Panc1 (cell line): Measurements from ENCODE around the gene TRAPPC14. TPM values are rescaled to one million over a fixed set of nuclear protein-coding genes. Genes with fewer than 3 reads are reported as not detected.
A peak's percentile ranks its signal among the peaks of the same experiment; 100 is the strongest.

Source experiments
- ATAC-seq: fragments of 200-7000 bp; cut with Tn5 transposase; 2 replicates; pipeline ENCODE4 v1.9.1; 2020; ENCODE audit warnings: mild to moderate bottlenecking, moderate library complexity
- BruUV-seq: library from RNA; stranded (reverse); fragments of 400-500 nt; replicated peaks from 2 replicates; lab custom pipeline; 2021; lab: Mats Ljungman, UMichigan
- CTCF ChIA-PET: fragments of 300-600 bp; sonication (Branson Sonifier 250); formaldehyde crosslinking; loops from one replicate; lab custom pipeline; 2022; ENCODE audit warnings: antibody characterized with exemption; lab: Charles Lee
- POLR2A ChIA-PET: fragments of 300-600 bp; sonication (Branson Sonifier 250); formaldehyde crosslinking; loops from one replicate; lab custom pipeline; 2022; ENCODE audit warnings: antibody characterized with exemption; lab: Charles Lee
- DNase-seq: peaks from one replicate; pipeline ENCODE4 v3.0.0-alpha.2; 2010; ENCODE audit warnings: low read depth, low spot score
- H3K27ac ChIP-seq: 2 replicates; pipeline ENCODE4 v1.5.1; 2011; ENCODE audit warnings: mild to moderate bottlenecking, low read length, inconsistent platforms
- H3K27me3 ChIP-seq: fragments of 200-500 bp; sonication (Bioruptor generic); 2 replicates; pipeline ENCODE4 v1.6.0; 2014; ENCODE audit warnings: low read length, inconsistent platforms; ENCODE audit not compliant: control insufficient read depth, insufficient read depth
- H3K36me3 ChIP-seq: fragments of 200-500 bp; sonication (Bioruptor generic); 2 replicates; pipeline ENCODE4 v1.5.1; 2014; ENCODE audit warnings: inconsistent platforms, mild to moderate bottlenecking, low read length, moderate library complexity; ENCODE audit not compliant: control insufficient read depth, insufficient read depth
- H3K4me1 ChIP-seq: 2 replicates; pipeline ENCODE4 v1.5.1; 2011; ENCODE audit warnings: inconsistent platforms, mild to moderate bottlenecking, low read length, moderate library complexity; ENCODE audit not compliant: control insufficient read depth, insufficient read depth
- H3K4me3 ChIP-seq, 2 experiments: 2 replicates each; pipeline ENCODE4 v1.5.1; 2011 to 2012; ENCODE audit warnings: low read depth in 2 of 2, low read length in 2 of 2, mild to moderate bottlenecking in 2 of 2, inconsistent platforms in 1 of 2, moderate library complexity in 1 of 2
- H3K9me3 ChIP-seq: fragments of 200-500 bp; sonication (Bioruptor generic); 2 replicates; pipeline ENCODE4 v1.5.1; 2014; ENCODE audit warnings: low read depth, mild to moderate bottlenecking, inconsistent platforms, low read length, moderate library complexity; ENCODE audit not compliant: control insufficient read depth, insufficient read depth
- POLR2AphosphoS5 ChIP-seq: IDR thresholded peaks from 2 replicates; pipeline ENCODE4 v1.6.1; 2012; ENCODE audit warnings: mild to moderate bottlenecking, low read depth, low read length, moderate library complexity
- SIN3A ChIP-seq: IDR thresholded peaks from 2 replicates; pipeline ENCODE4 v1.6.1; 2012; ENCODE audit warnings: low read depth, mild to moderate bottlenecking, low read length, moderate library complexity, borderline replicate concordance; ENCODE audit not compliant: insufficient read depth
- TCF7L2 ChIP-seq: IDR thresholded peaks from 2 replicates; pipeline ENCODE4 v1.6.1; 2011; ENCODE audit warnings: mild to moderate bottlenecking, low read depth, low read length, inconsistent platforms
- in situ Hi-C: cut with HindIII; loops from 2 replicates; pipeline ENCODE4 v1.10.0; 2016; ENCODE audit warnings: low sequenced_read_pairs, low pct_unique_long_range_greater_than_20kb
- intact Hi-C: fragments of 100-400 bp; cut with micrococcal nuclease; formaldehyde crosslinking; loops from one replicate; pipeline ENCODE4 v1.10.0; 2022; ENCODE audit not compliant: unreplicated experiment
- total RNA-seq: library from RNA; stranded (reverse); gene quantifications from one replicate; pipeline ENCODE4 v1.2.1, GENCODE V29; 2021; ENCODE audit not compliant: unreplicated experiment
- TF ChIP-seq, protein P1 (sequence below): fragments of 450-650 bp; IDR thresholded peaks from 2 replicates; pipeline ENCODE4 v1.5.1; 2017; ENCODE audit warnings: mild to moderate bottlenecking
- TF ChIP-seq, protein P2 (sequence below), 2 experiments: IDR thresholded peaks; 2 replicates each; pipeline ENCODE4 v1.6.1; 2011 to 2012; ENCODE audit warnings: low read depth in 2 of 2, control low read depth in 1 of 2, low read length in 1 of 2, mild to moderate bottlenecking in 1 of 2, moderate library complexity in 1 of 2; ENCODE audit not compliant: insufficient read depth in 1 of 2

The TRAPPC14 gene
- total RNA-seq, 1 experiment from 2014 or later: 33.2 TPM

DNA sequence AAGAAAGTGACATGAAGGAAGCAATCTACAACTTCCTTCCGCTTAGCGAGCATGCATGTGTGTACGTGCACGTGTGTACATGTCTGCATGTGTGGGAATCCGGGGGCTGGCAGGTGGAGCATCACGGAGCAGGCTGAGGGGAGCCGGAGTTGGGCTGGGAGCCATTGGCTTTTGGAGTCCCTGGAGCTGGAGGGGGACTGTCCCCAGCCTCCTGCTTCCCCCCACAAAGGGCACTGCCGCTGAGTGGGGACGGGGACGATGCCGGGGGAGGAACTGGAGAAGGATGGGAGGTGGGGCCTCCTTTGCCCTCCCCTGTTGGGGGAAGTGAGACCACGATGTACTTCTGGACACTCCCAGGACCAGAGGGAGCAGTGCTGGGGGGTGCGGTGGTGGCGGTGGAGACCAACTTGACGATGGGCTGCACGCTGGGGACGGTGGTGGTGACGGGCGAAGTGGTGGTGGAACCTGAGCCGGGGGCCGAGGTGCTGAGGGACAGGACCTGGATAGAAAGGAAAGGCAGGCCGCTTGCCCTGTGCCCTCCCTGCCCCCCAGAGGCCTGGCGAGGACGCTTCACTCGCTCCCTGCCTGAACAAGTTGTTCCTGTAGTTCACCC lies 51.3 kb downstream of the TRAPPC14 start:
- peak; percentile 2; the same call in 1 of the 2 replicates for ATAC-seq
- Histone ChIP-seq H3K9me3 (no peaks in the 10 kb centered on the region), H3K4me3 (no peak overlapping the region), H3K4me1 (peaks cover 5% of the 10 kb centered on the region), H3K27ac (no peak overlapping the region), H3K27me3 (no peaks in the 10 kb centered on the region), H3K36me3 (no peaks in the 10 kb centered on the region)
- in situ Hi-C loops: no loop called here
- CTCF ChIA-PET: interaction anchor here (0.5 kb wide), 1 partner anchor 27 kb away, joined by 5 read pairs; no protein-coding TSS in a partner anchor
- TSS peak; percentile 94 for BruUV-seq
- DNase-seq: no peak
- intact Hi-C loops: no loop called here
- POLR2A ChIA-PET: no interaction called here
- TF ChIP-seq, protein P1, sequence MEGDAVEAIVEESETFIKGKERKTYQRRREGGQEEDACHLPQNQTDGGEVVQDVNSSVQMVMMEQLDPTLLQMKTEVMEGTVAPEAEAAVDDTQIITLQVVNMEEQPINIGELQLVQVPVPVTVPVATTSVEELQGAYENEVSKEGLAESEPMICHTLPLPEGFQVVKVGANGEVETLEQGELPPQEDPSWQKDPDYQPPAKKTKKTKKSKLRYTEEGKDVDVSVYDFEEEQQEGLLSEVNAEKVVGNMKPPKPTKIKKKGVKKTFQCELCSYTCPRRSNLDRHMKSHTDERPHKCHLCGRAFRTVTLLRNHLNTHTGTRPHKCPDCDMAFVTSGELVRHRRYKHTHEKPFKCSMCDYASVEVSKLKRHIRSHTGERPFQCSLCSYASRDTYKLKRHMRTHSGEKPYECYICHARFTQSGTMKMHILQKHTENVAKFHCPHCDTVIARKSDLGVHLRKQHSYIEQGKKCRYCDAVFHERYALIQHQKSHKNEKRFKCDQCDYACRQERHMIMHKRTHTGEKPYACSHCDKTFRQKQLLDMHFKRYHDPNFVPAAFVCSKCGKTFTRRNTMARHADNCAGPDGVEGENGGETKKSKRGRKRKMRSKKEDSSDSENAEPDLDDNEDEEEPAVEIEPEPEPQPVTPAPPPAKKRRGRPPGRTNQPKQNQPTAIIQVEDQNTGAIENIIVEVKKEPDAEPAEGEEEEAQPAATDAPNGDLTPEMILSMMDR: no peak
- TF ChIP-seq POLR2AphosphoS5 (no peak; the same call in 1 of the 2 replicates), SIN3A (no peak), TCF7L2 (no peak)
- TF ChIP-seq, protein P2, sequence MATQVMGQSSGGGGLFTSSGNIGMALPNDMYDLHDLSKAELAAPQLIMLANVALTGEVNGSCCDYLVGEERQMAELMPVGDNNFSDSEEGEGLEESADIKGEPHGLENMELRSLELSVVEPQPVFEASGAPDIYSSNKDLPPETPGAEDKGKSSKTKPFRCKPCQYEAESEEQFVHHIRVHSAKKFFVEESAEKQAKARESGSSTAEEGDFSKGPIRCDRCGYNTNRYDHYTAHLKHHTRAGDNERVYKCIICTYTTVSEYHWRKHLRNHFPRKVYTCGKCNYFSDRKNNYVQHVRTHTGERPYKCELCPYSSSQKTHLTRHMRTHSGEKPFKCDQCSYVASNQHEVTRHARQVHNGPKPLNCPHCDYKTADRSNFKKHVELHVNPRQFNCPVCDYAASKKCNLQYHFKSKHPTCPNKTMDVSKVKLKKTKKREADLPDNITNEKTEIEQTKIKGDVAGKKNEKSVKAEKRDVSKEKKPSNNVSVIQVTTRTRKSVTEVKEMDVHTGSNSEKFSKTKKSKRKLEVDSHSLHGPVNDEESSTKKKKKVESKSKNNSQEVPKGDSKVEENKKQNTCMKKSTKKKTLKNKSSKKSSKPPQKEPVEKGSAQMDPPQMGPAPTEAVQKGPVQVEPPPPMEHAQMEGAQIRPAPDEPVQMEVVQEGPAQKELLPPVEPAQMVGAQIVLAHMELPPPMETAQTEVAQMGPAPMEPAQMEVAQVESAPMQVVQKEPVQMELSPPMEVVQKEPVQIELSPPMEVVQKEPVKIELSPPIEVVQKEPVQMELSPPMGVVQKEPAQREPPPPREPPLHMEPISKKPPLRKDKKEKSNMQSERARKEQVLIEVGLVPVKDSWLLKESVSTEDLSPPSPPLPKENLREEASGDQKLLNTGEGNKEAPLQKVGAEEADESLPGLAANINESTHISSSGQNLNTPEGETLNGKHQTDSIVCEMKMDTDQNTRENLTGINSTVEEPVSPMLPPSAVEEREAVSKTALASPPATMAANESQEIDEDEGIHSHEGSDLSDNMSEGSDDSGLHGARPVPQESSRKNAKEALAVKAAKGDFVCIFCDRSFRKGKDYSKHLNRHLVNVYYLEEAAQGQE (IDR thresholded peaks at IDR 0.05; ENCODE audit: insufficient read depth in 1 of 2, low read depth in 2 of 2, low read length in 1 of 2): no peak

DNA sequence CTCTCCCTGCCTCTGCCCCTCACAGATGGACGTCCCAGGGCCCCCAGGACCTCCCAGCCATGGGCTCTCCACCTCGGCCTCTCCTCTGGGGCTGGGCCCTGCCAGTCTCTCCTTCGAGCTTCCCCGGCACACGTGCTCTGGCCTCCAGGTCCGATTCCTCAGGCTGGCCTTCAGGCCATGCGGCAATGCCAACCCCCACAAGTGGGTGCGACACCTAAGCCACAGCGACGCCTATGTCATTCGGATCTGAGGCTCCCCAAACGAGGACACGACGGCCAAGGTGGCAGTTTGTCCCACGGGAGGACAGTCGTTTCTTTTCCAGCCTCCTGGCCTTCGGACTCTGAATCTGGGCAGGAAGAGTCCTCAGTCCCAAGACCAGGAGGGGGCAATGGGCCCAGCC lies 51.9 kb downstream of the TRAPPC14 start:
- ChIA-PET CTCF (no interaction called here), POLR2A (no interaction called here)
- TF ChIP-seq SIN3A: no peak
- no peaks in the 10 kb centered on the region; the same call in 1 of the 2 replicates for H3K36me3 ChIP-seq
- H3K4me1 ChIP-seq: peaks cover 5% of the 10 kb centered on the region
- DNase-seq: no peak
- no peak overlapping the region for H3K4me3 ChIP-seq
- in situ Hi-C loops (no loop called here), intact Hi-C loops (no loop called here)
- no TSS peak for BruUV-seq
- H3K27me3 ChIP-seq: no peaks in the 10 kb centered on the region
- no peak overlapping the region for H3K27ac ChIP-seq
- no peak for ATAC-seq
- H3K9me3 ChIP-seq: no peaks in the 10 kb centered on the region

DNA sequence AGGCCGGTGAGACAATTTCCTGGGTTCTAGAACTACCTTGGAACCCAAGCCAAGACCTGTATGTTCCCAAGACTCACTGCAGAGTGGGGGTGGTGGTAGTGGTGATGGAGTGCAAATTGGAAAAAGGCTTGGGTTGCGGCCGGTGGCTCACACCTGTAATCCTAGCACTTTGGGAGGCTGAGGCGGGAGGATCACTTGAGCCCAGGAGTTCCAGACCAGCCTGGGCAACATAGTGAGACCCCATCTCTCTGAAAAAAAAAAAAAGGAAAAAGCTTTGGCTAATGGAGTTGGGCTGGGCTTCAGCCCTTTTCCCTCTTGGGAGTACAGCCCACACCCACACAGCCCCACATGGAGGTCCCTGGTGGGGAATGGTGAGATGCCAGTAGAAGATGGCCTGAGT lies 53.0 kb downstream of the TRAPPC14 start:
- no peak overlapping the region for H3K4me3 ChIP-seq
- ATAC-seq (no peak), DNase-seq (no peak)
- no peaks in the 10 kb centered on the region; the same call in 1 of the 2 replicates for H3K36me3 ChIP-seq
- ChIA-PET CTCF (no interaction called here), POLR2A (no interaction called here)
- no peak overlapping the region for H3K27ac ChIP-seq
- H3K27me3 ChIP-seq: no peaks in the 10 kb centered on the region
- peaks cover 5% of the 10 kb centered on the region for H3K4me1 ChIP-seq
- in situ Hi-C loops (no loop called here), intact Hi-C loops (no loop called here)
- no TSS peak for BruUV-seq
- H3K9me3 ChIP-seq: no peaks in the 10 kb centered on the region
- TF ChIP-seq, protein P1: no peak
- TF ChIP-seq TCF7L2 (no peak), POLR2AphosphoS5 (no peak), SIN3A (no peak)
- TF ChIP-seq, protein P2 (IDR thresholded peaks at IDR 0.05; ENCODE audit: insufficient read depth in 1 of 2, low read depth in 2 of 2, low read length in 1 of 2): no peak
